Effector memory CD4-positive, alpha-beta T cell (primary cell): ENCODE measurements around the gene PDCD10.

Experiments used
- DNase-seq, 3 donors: peaks; one replicate each; pipeline ENCODE4 v3.0.0-alpha.2; 2020
- H3K27ac ChIP-seq: 2 replicates; pipeline ENCODE4 v1.7.0; 2013; ENCODE audit warnings: mild to moderate bottlenecking, low read length, moderate library complexity; ENCODE audit not compliant: insufficient read depth, poor library complexity, severe bottlenecking
- H3K27me3 ChIP-seq: replicated peaks from 2 replicates; pipeline ENCODE4 v1.7.0; 2013; ENCODE audit warnings: mild to moderate bottlenecking, low read length; ENCODE audit not compliant: insufficient read depth, control insufficient read depth, poor library complexity, severe bottlenecking
- H3K36me3 ChIP-seq: 2 replicates; pipeline ENCODE4 v1.7.0; 2013; ENCODE audit warnings: mild to moderate bottlenecking, low read length, moderate library complexity; ENCODE audit not compliant: control insufficient read depth, insufficient read depth
- H3K4me1 ChIP-seq: 2 replicates; pipeline ENCODE4 v1.7.0; 2013; ENCODE audit warnings: low read length, mild to moderate bottlenecking; ENCODE audit not compliant: control insufficient read depth, insufficient read depth, poor library complexity, severe bottlenecking
- H3K4me3 ChIP-seq: 2 replicates; pipeline ENCODE4 v1.7.0; 2013; ENCODE audit warnings: low read length, low read depth, mild to moderate bottlenecking; ENCODE audit not compliant: insufficient read depth, poor library complexity, severe bottlenecking
- H3K9me3 ChIP-seq: 2 replicates; pipeline ENCODE4 v1.7.0; 2013; ENCODE audit warnings: mild to moderate bottlenecking, low read length, moderate library complexity; ENCODE audit not compliant: control insufficient read depth

PDCD10 gene

DNA sequence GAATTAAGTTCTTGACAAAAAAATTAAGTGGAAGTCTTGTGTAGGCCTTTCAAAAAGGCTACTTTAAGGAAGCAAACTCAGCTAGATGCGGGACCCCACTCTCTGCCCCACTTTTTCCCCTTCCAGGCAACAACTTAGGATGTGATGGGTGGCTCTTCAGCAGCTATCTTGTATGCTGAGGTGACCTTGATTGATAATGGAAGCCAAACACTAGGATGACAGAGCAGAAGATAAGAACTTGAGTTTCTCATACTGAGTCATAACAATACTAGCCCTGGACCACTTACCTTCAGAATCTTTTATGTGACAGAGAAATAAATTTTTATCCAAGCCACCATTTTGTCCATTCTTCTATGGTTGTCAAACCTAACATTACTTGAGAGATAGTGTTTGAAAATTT lies 16.1 kb downstream of the PDCD10 start:
- H3K4me1 ChIP-seq = no peaks in the 10 kb centered on the region
- peaks cover 26% of the 10 kb centered on the region for H3K36me3 ChIP-seq
- DNase-seq = no peak
- no peaks in the 10 kb centered on the region for H3K27me3 ChIP-seq
- H3K9me3 ChIP-seq = no peaks in the 10 kb centered on the region
- H3K4me3 ChIP-seq = no peak overlapping the region
- no peak overlapping the region for H3K27ac ChIP-seq

DNA sequence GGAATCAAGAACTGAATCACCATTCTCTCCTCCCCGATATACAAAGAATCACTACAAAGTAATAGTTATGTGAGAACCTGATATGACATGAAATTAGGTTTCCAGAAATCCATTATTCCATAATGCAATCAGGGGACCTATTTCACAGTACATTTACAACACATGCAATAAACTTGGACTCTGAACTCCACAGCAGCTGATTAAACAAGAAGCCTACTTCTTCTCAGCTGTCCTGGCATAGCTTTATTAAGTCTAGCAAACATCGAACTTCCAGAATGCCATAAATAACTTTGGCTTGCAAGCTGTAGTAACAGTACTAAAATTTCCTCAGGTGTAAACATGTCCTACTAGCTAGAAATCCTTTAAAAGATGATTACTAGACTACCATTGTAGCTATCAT lies 17.8 kb downstream of the PDCD10 start:
- Histone ChIP-seq H3K27me3 (no peaks in the 10 kb centered on the region), H3K36me3 (peaks cover 23% of the 10 kb centered on the region), H3K9me3 (no peaks in the 10 kb centered on the region), H3K4me3 (no peak overlapping the region), H3K27ac (no peak overlapping the region), H3K4me1 (no peaks in the 10 kb centered on the region)
- DNase-seq = no peak

DNA sequence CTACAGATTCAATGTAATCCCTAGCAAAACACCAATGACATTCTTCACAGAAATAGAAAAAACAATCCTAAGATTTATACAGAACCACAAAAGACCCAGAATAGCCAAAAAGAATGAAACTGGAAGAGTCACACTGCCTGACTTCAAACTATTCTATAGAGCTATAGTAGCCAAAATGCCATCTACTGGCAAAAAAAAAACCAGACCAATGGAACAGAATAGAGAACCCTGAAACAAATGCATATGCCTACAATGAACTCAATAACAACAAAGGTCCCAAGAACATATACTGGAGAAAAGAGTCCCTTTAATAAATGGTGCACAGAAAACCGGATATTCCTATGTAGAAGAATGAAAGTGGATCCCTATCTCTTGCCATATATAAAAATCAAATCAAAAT lies 19.8 kb downstream of the PDCD10 start:
- H3K36me3 ChIP-seq = peaks cover 33% of the 10 kb centered on the region
- no peak for DNase-seq

DNA sequence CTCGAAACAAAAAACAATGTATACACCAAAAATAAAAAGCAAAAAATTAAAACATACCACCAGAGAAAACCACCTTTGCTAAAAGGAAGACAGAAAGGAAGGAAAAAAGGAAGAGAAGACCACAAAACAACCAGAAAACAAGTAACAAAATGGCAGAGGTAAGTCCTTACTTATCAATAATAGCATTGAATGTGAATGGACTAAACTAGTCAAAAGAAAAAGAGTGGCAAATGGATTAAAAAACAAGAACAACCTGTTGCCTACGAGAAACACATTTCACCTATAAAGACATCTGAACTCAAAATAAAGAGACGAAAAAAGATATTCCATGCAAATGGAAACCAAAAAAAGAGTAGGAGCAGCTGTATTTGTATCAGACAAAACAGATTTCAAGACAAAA lies 22.2 kb downstream of the PDCD10 start:
- no peak for DNase-seq
- Histone ChIP-seq H3K4me3 (no peak overlapping the region), H3K4me1 (no peaks in the 10 kb centered on the region), H3K9me3 (no peaks in the 10 kb centered on the region), H3K36me3 (peaks cover 26% of the 10 kb centered on the region), H3K27me3 (no peaks in the 10 kb centered on the region), H3K27ac (no peak overlapping the region)

More for the DNA sequence above, 19.8 kb downstream of the PDCD10 start:
- no peak overlapping the region for H3K27ac ChIP-seq
- no peaks in the 10 kb centered on the region for H3K27me3 ChIP-seq
- no peaks in the 10 kb centered on the region for H3K4me1 ChIP-seq
- no peaks in the 10 kb centered on the region for H3K9me3 ChIP-seq
- H3K4me3 ChIP-seq = no peak overlapping the region

DNA sequence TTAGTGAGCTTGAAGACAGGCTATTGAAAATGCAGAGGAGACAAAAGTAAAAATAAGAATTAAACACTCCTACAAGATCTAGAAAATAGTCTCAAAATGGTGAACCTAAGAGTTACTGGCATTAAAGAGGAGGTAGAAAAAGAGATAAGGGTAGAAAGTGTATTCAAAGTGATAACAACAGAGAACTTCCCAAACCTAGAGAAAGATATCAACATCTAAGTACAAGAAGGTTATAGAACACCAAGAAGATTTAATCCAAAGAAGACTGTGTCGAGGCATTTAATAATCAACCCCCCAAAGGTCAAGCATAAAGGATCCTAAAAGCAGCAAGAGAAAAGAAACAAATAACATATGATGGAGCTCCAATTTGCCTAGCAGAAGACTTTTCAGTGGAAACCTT lies 23.3 kb downstream of the PDCD10 start:
- no peak for DNase-seq
- H3K4me3 ChIP-seq = no peak overlapping the region
- H3K9me3 ChIP-seq = no peaks in the 10 kb centered on the region
- peaks cover 31% of the 10 kb centered on the region for H3K36me3 ChIP-seq
- no peak overlapping the region for H3K27ac ChIP-seq
- no peaks in the 10 kb centered on the region for H3K27me3 ChIP-seq
- H3K4me1 ChIP-seq = no peaks in the 10 kb centered on the region

DNA sequence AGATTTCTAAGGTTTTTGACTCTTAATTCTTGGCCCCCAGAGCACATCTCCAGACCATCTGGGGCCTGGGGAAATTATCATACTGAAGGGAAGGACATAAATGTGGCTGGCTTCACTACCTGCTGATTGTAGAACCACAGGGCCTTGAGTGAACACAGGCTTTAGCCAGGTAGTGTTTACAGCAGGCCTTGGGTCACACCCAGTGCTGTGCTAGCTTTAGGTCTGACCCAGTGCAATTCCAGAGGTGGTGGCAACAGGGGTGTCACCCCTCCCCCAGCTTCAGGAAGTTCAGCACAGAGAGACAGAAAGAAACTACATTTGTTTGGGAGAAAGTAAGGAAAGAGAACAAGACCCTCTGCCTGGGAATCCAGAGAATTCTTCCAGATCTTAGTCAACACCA lies 24.1 kb downstream of the PDCD10 start:
- no peaks in the 10 kb centered on the region for H3K27me3 ChIP-seq

DNA sequence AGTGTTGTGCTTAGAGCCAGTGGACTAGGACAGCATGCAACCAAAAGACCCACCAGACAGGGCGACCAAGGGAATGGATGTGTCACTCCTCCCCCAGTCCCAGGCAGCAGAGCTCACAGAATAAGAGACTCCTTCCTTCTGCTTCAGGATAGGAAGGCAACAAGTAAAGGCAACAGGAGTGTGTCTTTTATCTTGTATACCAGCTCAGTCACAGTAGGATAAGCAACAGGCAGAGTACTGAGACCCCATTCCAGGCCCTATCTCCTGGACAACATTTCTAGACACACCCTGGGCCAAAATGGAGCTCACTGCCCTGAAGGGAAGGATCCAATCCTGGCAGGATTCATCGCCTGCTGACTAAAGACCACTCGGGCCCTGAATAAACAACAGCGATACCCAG lies 25.0 kb downstream of the PDCD10 start:
- Histone ChIP-seq H3K9me3 (no peaks in the 10 kb centered on the region), H3K4me3 (no peak overlapping the region), H3K27ac (no peak overlapping the region), H3K4me1 (no peaks in the 10 kb centered on the region), H3K27me3 (no peaks in the 10 kb centered on the region), H3K36me3 (peaks cover 27% of the 10 kb centered on the region)
- no peak for DNase-seq

More for the DNA sequence above, 24.1 kb downstream of the PDCD10 start:
- no peak for DNase-seq
- Histone ChIP-seq H3K4me1 (no peaks in the 10 kb centered on the region), H3K4me3 (no peak overlapping the region), H3K27ac (no peak overlapping the region), H3K9me3 (no peaks in the 10 kb centered on the region), H3K36me3 (peaks cover 27% of the 10 kb centered on the region)

DNA sequence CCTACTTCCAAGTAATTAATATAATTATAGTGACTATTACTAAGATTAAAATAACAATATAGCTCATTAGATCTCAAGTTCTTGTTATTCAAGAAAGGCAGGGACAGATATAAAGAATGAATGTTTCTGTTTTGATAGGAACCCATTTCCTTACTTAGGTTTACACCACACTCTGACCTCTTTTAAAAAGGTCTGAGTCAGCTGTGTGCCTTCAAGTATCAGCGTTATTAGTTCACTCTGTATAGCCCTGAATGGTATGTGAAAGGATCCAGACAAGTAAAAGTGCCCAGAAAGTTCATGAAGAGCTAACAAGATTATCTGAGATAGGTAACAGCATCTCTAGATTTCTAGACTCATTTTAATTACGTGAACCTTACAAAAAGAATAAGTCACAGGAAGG lies 28.9 kb downstream of the PDCD10 start:
- no peak for DNase-seq
- Histone ChIP-seq H3K4me3 (no peak overlapping the region), H3K4me1 (no peaks in the 10 kb centered on the region), H3K36me3 (peaks cover 36% of the 10 kb centered on the region), H3K27me3 (no peaks in the 10 kb centered on the region), H3K9me3 (no peaks in the 10 kb centered on the region), H3K27ac (no peak overlapping the region)

DNA sequence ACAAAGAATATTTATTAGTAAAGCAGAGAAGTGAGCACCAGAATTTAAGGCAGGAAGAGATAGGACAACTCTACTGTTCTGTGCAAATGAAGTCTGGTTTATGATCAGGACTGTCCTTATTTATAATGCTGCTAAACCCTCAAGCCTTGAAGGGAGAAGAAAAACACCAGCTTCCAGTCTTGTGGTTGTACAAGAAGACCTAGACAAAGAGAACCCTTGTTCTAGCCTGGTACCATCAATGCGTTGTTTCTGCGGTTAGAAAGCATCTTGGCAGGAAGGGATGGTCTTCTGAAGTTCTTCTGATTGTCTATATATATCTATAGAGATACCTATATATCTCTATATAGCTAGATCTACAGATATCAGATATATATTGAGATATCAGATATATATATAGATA lies 33.8 kb downstream of the PDCD10 start:
- no peak for DNase-seq
- Histone ChIP-seq H3K27ac (no peak overlapping the region), H3K27me3 (no peaks in the 10 kb centered on the region), H3K4me1 (no peaks in the 10 kb centered on the region), H3K9me3 (no peaks in the 10 kb centered on the region), H3K36me3 (peaks cover 25% of the 10 kb centered on the region), H3K4me3 (no peak overlapping the region)

DNA sequence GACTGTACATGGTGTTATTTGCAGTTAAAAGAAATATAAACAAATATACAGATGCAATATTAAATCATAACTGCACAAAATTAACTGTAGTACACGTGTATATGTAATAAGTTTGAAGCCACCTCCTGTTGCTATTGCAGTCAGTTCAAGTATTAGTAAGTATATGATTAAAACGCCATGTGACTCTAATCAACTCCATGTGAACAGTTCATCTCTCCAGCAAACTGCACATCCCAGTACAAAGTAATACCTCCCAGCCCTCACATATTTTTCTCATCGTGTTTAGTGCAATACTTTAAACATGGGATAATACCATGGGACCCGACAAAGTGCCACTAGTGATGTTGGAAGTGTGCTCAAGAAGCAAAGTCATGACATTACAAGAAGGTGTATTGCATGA lies 34.6 kb downstream of the PDCD10 start:
- no peaks in the 10 kb centered on the region for H3K27me3 ChIP-seq
- H3K4me1 ChIP-seq = no peaks in the 10 kb centered on the region
- H3K36me3 ChIP-seq = peaks cover 34% of the 10 kb centered on the region
- no peaks in the 10 kb centered on the region for H3K9me3 ChIP-seq
- no peak overlapping the region for H3K27ac ChIP-seq
- H3K4me3 ChIP-seq = no peak overlapping the region
- DNase-seq = no peak

DNA sequence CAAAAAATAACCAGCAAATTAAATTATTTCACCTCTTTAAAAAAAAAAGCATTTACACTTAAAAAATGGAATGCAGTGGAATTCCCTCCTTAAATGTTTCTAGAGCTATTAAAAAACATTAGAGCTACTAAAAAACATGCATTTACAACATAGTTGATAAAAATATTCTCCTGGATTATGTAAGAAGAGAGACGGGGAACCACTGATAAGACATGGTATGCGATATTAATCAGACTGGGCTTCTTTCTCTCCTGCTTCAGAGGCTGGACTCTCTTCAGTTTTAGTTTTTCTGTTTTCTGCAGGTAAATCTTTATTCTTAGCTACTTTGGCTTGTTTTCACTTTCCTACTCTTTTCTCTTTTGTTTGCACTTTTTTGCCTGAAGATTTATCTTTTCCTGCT lies 40.6 kb downstream of the PDCD10 start:
- Histone ChIP-seq H3K9me3 (no peaks in the 10 kb centered on the region), H3K36me3 (peaks cover 34% of the 10 kb centered on the region), H3K4me3 (no peak overlapping the region), H3K27ac (no peak overlapping the region), H3K4me1 (peaks cover 13% of the 10 kb centered on the region), H3K27me3 (no peaks in the 10 kb centered on the region)
- no peak for DNase-seq
